GM12878 (cell line): ENCODE results near the gene SPTY2D1. TPM values are rescaled to one million over a fixed set of nuclear protein-coding genes. Genes with fewer than 3 reads are reported as not detected.
"Not testable (repeated sequence)": the region's sequence is repeated elsewhere in the genome, so short reads cannot be mapped to it uniquely, and the experiment has no call there.

Experiments used
- ATAC-seq: fragments of 200-7000 bp; cut with Tn5 transposase; 3 replicates; pipeline ENCODE4 v1.9.1; 2020; ENCODE audit warnings: mild to moderate bottlenecking, moderate library complexity
- BruUV-seq: library from RNA; stranded (reverse); fragments of 400-500 nt; replicated peaks from 2 replicates; lab custom pipeline; 2021; lab: Mats Ljungman, UMichigan
- CTCF ChIA-PET: fragments of 300-600 bp; sonication (Branson Sonifier 250); formaldehyde crosslinking; extraction: SDS; loops from one replicate; lab custom pipeline; 2021; ENCODE audit warnings: inconsistent platforms; lab: Yijun Ruan, JAX
- POLR2A ChIA-PET: fragments of 350-600 bp; formaldehyde crosslinking; extraction: SDS; loops from one replicate; lab custom pipeline; 2021; ENCODE audit warnings: inconsistent platforms; lab: Charles Lee
- RAD21 ChIA-PET: fragments of 300-600 bp; sonication (Branson Sonifier 250); formaldehyde crosslinking; loops from one replicate; lab custom pipeline; 2023; ENCODE audit warnings: antibody characterized with exemption; ENCODE audit not compliant: unreplicated experiment; lab: Charles Lee
- SMC1A ChIA-PET: fragments of 300-600 bp; sonication (Branson Sonifier 250); formaldehyde crosslinking; loops from one replicate; lab custom pipeline; 2023; ENCODE audit not compliant: unreplicated experiment, uncharacterized antibody; lab: Charles Lee
- DNase-seq: peaks from one replicate; pipeline ENCODE4 v3.0.0-alpha.2; 2011; ENCODE audit warnings: low read depth, low spot score
- FAIRE-seq: peaks from 3 replicates; lab custom pipeline; 2011; peaks lifted over from hg19 to GRCh38; lab: Jason Lieb, UNC
- H2AFZ ChIP-seq: 2 replicates; pipeline ENCODE4 v1.6.0; 2011; ENCODE audit warnings: low read depth, low read length, control low read depth; ENCODE audit not compliant: control insufficient read depth
- H3K27ac ChIP-seq: 2 replicates; pipeline ENCODE4 v1.5.1; 2011; ENCODE audit warnings: control low read depth; ENCODE audit not compliant: control insufficient read depth, insufficient read depth
- H3K27me3 ChIP-seq, 2 experiments: replicated peaks in 1 of 2; 2 replicates each; pipeline versions ENCODE4 v1.6.0 to v1.6.1; 2011; ENCODE audit warnings: low read length in 1 of 2; ENCODE audit not compliant: control insufficient read depth in 2 of 2, insufficient read depth in 2 of 2
- H3K36me3 ChIP-seq, 2 experiments: 2 replicates each; pipeline ENCODE4 v1.5.1; 2011; ENCODE audit warnings: low read length in 1 of 2; ENCODE audit not compliant: control insufficient read depth in 2 of 2, insufficient read depth in 2 of 2
- H3K4me1 ChIP-seq: 2 replicates; pipeline ENCODE4 v1.6.1; 2011; ENCODE audit warnings: mild to moderate bottlenecking, low read length, moderate library complexity, mixed read lengths; ENCODE audit not compliant: control insufficient read depth, insufficient read depth
- H3K4me2 ChIP-seq: 2 replicates; pipeline ENCODE4 v1.6.0; 2011; ENCODE audit warnings: control low read depth; ENCODE audit not compliant: control insufficient read depth, insufficient read depth
- H3K4me3 ChIP-seq: fragments of 200-600 bp; sonication (generic); 2 replicates; pipeline ENCODE4 v1.5.1; 2016
- H3K79me2 ChIP-seq: 2 replicates; pipeline ENCODE4 v1.6.0; 2011; ENCODE audit warnings: low read length; ENCODE audit not compliant: control insufficient read depth, insufficient read depth
- H3K9ac ChIP-seq: 2 replicates; pipeline ENCODE4 v1.8.0; 2011; ENCODE audit warnings: low read length, control low read depth, mixed read lengths; ENCODE audit not compliant: control insufficient read depth, insufficient read depth
- H3K9me3 ChIP-seq: replicated peaks from 3 replicates; pipeline ENCODE4 v1.5.1; 2011; ENCODE audit warnings: mild to moderate bottlenecking, low read length; ENCODE audit not compliant: control insufficient read depth, insufficient read depth
- H4K20me1 ChIP-seq: 2 replicates; pipeline ENCODE4 v1.6.0; 2011; ENCODE audit not compliant: control insufficient read depth, insufficient read depth
- BMI1 ChIP-seq: fragments of 450-650 bp; IDR thresholded peaks from 2 replicates; pipeline ENCODE4 v1.6.1; 2016; ENCODE audit warnings: mild to moderate bottlenecking, moderate library complexity, borderline replicate concordance
- CBX3 ChIP-seq: fragments of 200-600 bp; sonication (generic); IDR thresholded peaks from 2 replicates; pipeline ENCODE4 v1.6.1; 2016; ENCODE audit warnings: low read depth, borderline replicate concordance
- CEBPB ChIP-seq, 2 experiments: fragments of 150-350 bp in 1 of 2; IDR thresholded peaks; 2 replicates each; pipeline ENCODE4 v1.6.1; 2012 to 2014; ENCODE audit warnings: low read depth in 2 of 2, low read length in 2 of 2, borderline replicate concordance in 1 of 2, inconsistent platforms in 1 of 2
- EZH2 ChIP-seq: IDR thresholded peaks from 2 replicates; pipeline ENCODE4 v1.6.1; 2012; ENCODE audit warnings: low read depth, mild to moderate bottlenecking, control low read depth, inconsistent platforms, low read length, borderline replicate concordance; ENCODE audit not compliant: control insufficient read depth
- LARP7 ChIP-seq: fragments of 450-650 bp; IDR thresholded peaks from 2 replicates; pipeline ENCODE4 v1.6.1; 2017; ENCODE audit warnings: mild to moderate bottlenecking
- MEF2A ChIP-seq: IDR thresholded peaks from 2 replicates; pipeline ENCODE4 v1.6.1; 2011; ENCODE audit warnings: low read depth, mild to moderate bottlenecking, low read length, moderate library complexity; ENCODE audit not compliant: insufficient read depth
- MTA2 ChIP-seq: fragments of 450-650 bp; IDR thresholded peaks from 2 replicates; pipeline ENCODE4 v1.6.1; 2016; ENCODE audit warnings: low read depth, mild to moderate bottlenecking, moderate library complexity
- NFIC ChIP-seq: IDR thresholded peaks from 2 replicates; pipeline ENCODE4 v1.6.1; 2012; ENCODE audit warnings: low read depth, mild to moderate bottlenecking, inconsistent platforms, low read length, moderate library complexity
- SMAD1 ChIP-seq: fragments of 450-650 bp; IDR thresholded peaks from 2 replicates; pipeline ENCODE4 v1.6.1; 2018; ENCODE audit warnings: mild to moderate bottlenecking, low read depth; ENCODE audit not compliant: partially characterized antibody
- SREBF1 ChIP-seq: IDR thresholded peaks from 2 replicates; pipeline ENCODE4 v1.6.1; 2012; ENCODE audit warnings: mild to moderate bottlenecking, low read length
- STAT3 ChIP-seq: IDR thresholded peaks from 2 replicates; pipeline ENCODE4 v1.6.1; 2011; ENCODE audit warnings: low read depth, low read length, improper control_type of control experiment
- ZBTB40 ChIP-seq: fragments of 450-650 bp; IDR thresholded peaks from 2 replicates; pipeline ENCODE4 v1.6.1; 2016; ENCODE audit warnings: mild to moderate bottlenecking, moderate library complexity, borderline replicate concordance
- ZNF274 ChIP-seq: IDR thresholded peaks from one replicate; pipeline ENCODE4 v1.8.0; 2011; ENCODE audit not compliant: insufficient read length, insufficient read depth
- WGBS: methylation state at CpG from one replicate; pipeline ENCODE4 v1.1.6; 2016; ENCODE audit warnings: low lambda C conversion rate; ENCODE audit not compliant: insufficient replicate concordance, insufficient coverage; ENCODE audit errors: missing lambda C conversion rate; 5-methylcytosine and 5-hydroxymethylcytosine counted together
- in situ Hi-C: fragments of 300-500 bp; cut with MboI; formaldehyde crosslinking; loops from 9 replicates; pipeline ENCODE4 v1.14.3; 2018; ENCODE audit warnings: mixed read lengths
- intact Hi-C: fragments of 100-400 bp; cut with micrococcal nuclease; formaldehyde crosslinking; loops from one replicate; pipeline ENCODE4 v1.14.2; 2022; ENCODE audit not compliant: unreplicated experiment
- polyA plus RNA-seq, 11 experiments: library from polyadenylated mRNA; depleted of rRNA in 4 of 11; unstranded in 6 of 11; stranded (reverse) in 5 of 11; fragments of >200 nt; fragmentation: Nextera tagmentation in 4 of 11; fragmentation: Illumina TruSeq in 1 of 11; extraction: Ambion mirVana in 4 of 11; extraction: Trizol in 1 of 11; gene quantifications; 1 replicate in 1 of 11; 2 replicates in 10 of 11; pipeline versions ENCODE4 v1.2.1 to v1.2.3, GENCODE V29; 2011 to 2016; ENCODE audit warnings: inconsistent platforms in 2 of 11, missing spikeins in 2 of 11, low read depth in 1 of 11
- total RNA-seq, 4 experiments: library from RNA; depleted of rRNA in 3 of 4; stranded (reverse); fragments of >200 nt in 3 of 4; fragmentation: Illumina TruSeq in 1 of 4; extraction: Trizol in 1 of 4; gene quantifications; 2 replicates each; pipeline versions ENCODE4 v1.2.1 to v1.2.3, GENCODE V29; 2013 to 2021

The SPTY2D1 gene
- total and polyA plus RNA-seq, 10 of the 15 experiments (the other 5 are each of a cell fraction or from before 2014, with no cell fraction given), result 4.6 to 31.1 (median 15.5) TPM

- no peak for TF ChIP-seq ZBTB40
- no peak for TF ChIP-seq CEBPB (IDR thresholded peaks at IDR 0.05; ENCODE audit: borderline replicate concordance in 1 of 2, low read depth in 2 of 2, low read length in 2 of 2)
- TF ChIP-seq SREBF1, result no peak
- no peak for TF ChIP-seq SMAD1
- no peak for TF ChIP-seq BMI1
- no peak for TF ChIP-seq MTA2
- no peak for TF ChIP-seq MEF2A
- TF ChIP-seq ZNF274, result no peak
- no peak for TF ChIP-seq EZH2
- TF ChIP-seq STAT3, result no peak
- TF ChIP-seq LARP7, result no peak
- no peak for TF ChIP-seq CBX3
- no peak for TF ChIP-seq NFIC
- TF ChIP-seq, all 136 proteins: peak for 0
Measured at GRCh38 chr11:18676803-18677202, 42.7 kb upstream of the SPTY2D1 start (continued).

- H3K4me1 ChIP-seq, H3K9ac ChIP-seq, intact Hi-C loops, in situ Hi-C loops, CTCF ChIA-PET, H3K4me3 ChIP-seq, ATAC-seq, POLR2A ChIA-PET, FAIRE-seq, H4K20me1 ChIP-seq, H3K4me2 ChIP-seq, H3K79me2 ChIP-seq, H3K36me3 ChIP-seq, H3K27ac ChIP-seq, RAD21 ChIA-PET, BruUV-seq, SMC1A ChIA-PET, H3K27me3 ChIP-seq, H3K9me3 ChIP-seq, DNase-seq, H2AFZ ChIP-seq: not testable (repeated sequence)
- 22% methylated on average over 7 of the region's 7 CpGs for WGBS
Measured at GRCh38 chr11:18672209-18672608, 38.1 kb upstream of the SPTY2D1 start.
